ENCODE data around the gene SDE2.

SDE2 gene

DNA sequence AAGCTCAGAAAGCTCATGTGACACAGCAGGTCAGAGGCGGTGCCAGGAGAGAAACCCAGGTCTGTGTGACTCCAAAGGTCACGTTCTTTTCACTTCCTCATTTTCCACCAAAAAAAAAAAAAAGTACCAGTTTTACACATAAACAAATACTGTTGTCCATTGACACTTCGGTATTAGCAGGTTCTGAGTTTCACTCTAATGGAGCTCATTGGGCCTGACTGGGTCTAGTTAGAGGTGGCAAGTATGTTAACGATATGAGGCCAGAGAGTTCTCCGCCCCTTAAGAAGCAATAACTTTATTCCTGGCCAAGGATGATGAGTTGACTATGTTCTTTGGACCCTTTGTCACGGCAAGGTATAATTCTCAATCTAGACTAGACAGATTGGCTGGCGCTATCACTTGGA, 30.0 kb upstream of the SDE2 start:
- Histone ChIP-seq H2AFZ (ENCODE audit: low read depth) (no peak overlapping the region), H3K4me2 (no peak overlapping the region)

DNA sequence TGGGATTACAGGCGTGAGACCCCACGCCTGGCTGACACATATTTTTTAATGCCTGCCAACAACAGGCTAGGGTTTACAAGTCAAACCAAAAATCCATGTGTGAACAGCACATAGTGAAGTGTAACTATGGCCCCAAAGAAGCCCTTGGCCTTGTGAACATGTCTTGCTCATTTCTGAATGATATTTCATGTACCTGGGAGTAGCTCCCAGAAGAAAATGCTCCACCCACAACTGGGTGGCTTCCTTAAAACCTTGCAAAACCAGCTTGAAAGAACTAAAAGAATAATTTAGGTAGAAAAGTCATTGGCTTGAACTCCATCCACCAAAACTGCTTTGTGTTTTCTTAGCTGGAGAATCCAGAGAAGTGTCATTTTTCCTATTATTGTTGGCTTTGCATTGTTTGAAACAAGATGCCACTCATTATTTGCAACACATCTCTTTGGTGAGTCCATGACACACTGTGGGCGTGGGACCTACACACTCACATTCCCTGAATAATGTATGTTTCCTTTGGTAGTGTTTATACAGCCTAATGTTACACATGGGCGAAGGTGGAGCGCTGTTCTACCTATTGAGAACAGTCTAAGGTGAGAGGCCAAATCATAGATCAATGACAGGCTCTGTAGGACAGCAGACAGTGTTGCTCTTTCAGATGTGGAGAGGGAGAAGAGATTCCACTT, 28.5 kb upstream of the SDE2 start:
- H4K20me1 ChIP-seq (ENCODE audit: insufficient read depth), result no peaks in the 10 kb centered on the region
- TF ChIP-seq, protein P1, sequence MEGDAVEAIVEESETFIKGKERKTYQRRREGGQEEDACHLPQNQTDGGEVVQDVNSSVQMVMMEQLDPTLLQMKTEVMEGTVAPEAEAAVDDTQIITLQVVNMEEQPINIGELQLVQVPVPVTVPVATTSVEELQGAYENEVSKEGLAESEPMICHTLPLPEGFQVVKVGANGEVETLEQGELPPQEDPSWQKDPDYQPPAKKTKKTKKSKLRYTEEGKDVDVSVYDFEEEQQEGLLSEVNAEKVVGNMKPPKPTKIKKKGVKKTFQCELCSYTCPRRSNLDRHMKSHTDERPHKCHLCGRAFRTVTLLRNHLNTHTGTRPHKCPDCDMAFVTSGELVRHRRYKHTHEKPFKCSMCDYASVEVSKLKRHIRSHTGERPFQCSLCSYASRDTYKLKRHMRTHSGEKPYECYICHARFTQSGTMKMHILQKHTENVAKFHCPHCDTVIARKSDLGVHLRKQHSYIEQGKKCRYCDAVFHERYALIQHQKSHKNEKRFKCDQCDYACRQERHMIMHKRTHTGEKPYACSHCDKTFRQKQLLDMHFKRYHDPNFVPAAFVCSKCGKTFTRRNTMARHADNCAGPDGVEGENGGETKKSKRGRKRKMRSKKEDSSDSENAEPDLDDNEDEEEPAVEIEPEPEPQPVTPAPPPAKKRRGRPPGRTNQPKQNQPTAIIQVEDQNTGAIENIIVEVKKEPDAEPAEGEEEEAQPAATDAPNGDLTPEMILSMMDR (conservative IDR thresholded peaks at IDR 0.05; ENCODE audit: low read depth, low read length), result no peak
- no peaks in the 10 kb centered on the region for H3K4me1 ChIP-seq (ENCODE audit: low read depth, poor library complexity, severe bottlenecking)
- no peak overlapping the region for H3K27ac ChIP-seq
- H3K4me3 ChIP-seq (IDR thresholded peaks at IDR 0.05; ENCODE audit: insufficient read depth, low read depth, low read length), result no peak overlapping the region
- H3K9ac ChIP-seq, result no peak overlapping the region
- no peaks in the 10 kb centered on the region for H3K27me3 ChIP-seq (ENCODE audit: insufficient read depth, low read depth)
- H3K4me2 ChIP-seq, result no peak overlapping the region
- H3K79me2 ChIP-seq (ENCODE audit: insufficient read depth, low read depth), result no peaks in the 10 kb centered on the region
- H2AFZ ChIP-seq (ENCODE audit: low read depth), result no peak overlapping the region
- H3K36me3 ChIP-seq (ENCODE audit: insufficient read depth), result no peaks in the 10 kb centered on the region

More for the DNA sequence above, 30.0 kb upstream of the SDE2 start:
- H3K4me1 ChIP-seq (ENCODE audit: low read depth, poor library complexity, severe bottlenecking), result no peaks in the 10 kb centered on the region
- TF ChIP-seq, protein P1 (conservative IDR thresholded peaks at IDR 0.05; ENCODE audit: low read depth, low read length), result no peak
- H3K4me3 ChIP-seq (IDR thresholded peaks at IDR 0.05; ENCODE audit: insufficient read depth, low read depth, low read length), result no peak overlapping the region
- no peaks in the 10 kb centered on the region for H3K27me3 ChIP-seq (ENCODE audit: insufficient read depth, low read depth)
- no peak overlapping the region for H3K27ac ChIP-seq
- no peaks in the 10 kb centered on the region for H4K20me1 ChIP-seq (ENCODE audit: insufficient read depth)
- H3K9ac ChIP-seq, result no peak overlapping the region
- no peaks in the 10 kb centered on the region for H3K79me2 ChIP-seq (ENCODE audit: insufficient read depth, low read depth)
- H3K36me3 ChIP-seq (ENCODE audit: insufficient read depth), result no peaks in the 10 kb centered on the region

GRCh38 chr1:226026833-226027232, 27.7 kb upstream of the SDE2 start:
- Histone ChIP-seq H3K79me2 (ENCODE audit: insufficient read depth, low read depth) (no peaks in the 10 kb centered on the region), H3K4me2 (no peak overlapping the region), H3K9ac (no peak overlapping the region), H3K4me1 (ENCODE audit: low read depth, poor library complexity, severe bottlenecking) (no peaks in the 10 kb centered on the region), H3K4me3 (IDR thresholded peaks at IDR 0.05; ENCODE audit: insufficient read depth, low read depth, low read length) (no peak overlapping the region), H3K27ac (no peak overlapping the region), H3K27me3 (ENCODE audit: insufficient read depth, low read depth) (no peaks in the 10 kb centered on the region), H4K20me1 (ENCODE audit: insufficient read depth) (no peaks in the 10 kb centered on the region), H3K36me3 (ENCODE audit: insufficient read depth) (no peaks in the 10 kb centered on the region), H2AFZ (ENCODE audit: low read depth) (no peak overlapping the region)
- TF ChIP-seq, protein P1 (conservative IDR thresholded peaks at IDR 0.05; ENCODE audit: low read depth, low read length), result no peak

- no peak overlapping the region for H3K27ac ChIP-seq
- TF ChIP-seq, protein P1 (conservative IDR thresholded peaks at IDR 0.05; ENCODE audit: low read depth, low read length), result no peak
- H3K4me1 ChIP-seq (ENCODE audit: low read depth, poor library complexity, severe bottlenecking), result no peaks in the 10 kb centered on the region
- no peak overlapping the region for H2AFZ ChIP-seq (ENCODE audit: low read depth)
- H3K9ac ChIP-seq, result no peak overlapping the region
- no peaks in the 10 kb centered on the region for H3K27me3 ChIP-seq (ENCODE audit: insufficient read depth, low read depth)
- no peaks in the 10 kb centered on the region for H4K20me1 ChIP-seq (ENCODE audit: insufficient read depth)
- H3K79me2 ChIP-seq (ENCODE audit: insufficient read depth, low read depth), result no peaks in the 10 kb centered on the region
- H3K4me2 ChIP-seq, result no peak overlapping the region
- no peak overlapping the region for H3K4me3 ChIP-seq (IDR thresholded peaks at IDR 0.05; ENCODE audit: insufficient read depth, low read depth, low read length)
- H3K36me3 ChIP-seq (ENCODE audit: insufficient read depth), result no peaks in the 10 kb centered on the region
These were observed 24.6 kb upstream of the SDE2 start for GRCh38 chr1:226023735-226024134.

Measured in KMS-11 (cell line).